ENCODE data around the gene HIPK2.

DNA sequence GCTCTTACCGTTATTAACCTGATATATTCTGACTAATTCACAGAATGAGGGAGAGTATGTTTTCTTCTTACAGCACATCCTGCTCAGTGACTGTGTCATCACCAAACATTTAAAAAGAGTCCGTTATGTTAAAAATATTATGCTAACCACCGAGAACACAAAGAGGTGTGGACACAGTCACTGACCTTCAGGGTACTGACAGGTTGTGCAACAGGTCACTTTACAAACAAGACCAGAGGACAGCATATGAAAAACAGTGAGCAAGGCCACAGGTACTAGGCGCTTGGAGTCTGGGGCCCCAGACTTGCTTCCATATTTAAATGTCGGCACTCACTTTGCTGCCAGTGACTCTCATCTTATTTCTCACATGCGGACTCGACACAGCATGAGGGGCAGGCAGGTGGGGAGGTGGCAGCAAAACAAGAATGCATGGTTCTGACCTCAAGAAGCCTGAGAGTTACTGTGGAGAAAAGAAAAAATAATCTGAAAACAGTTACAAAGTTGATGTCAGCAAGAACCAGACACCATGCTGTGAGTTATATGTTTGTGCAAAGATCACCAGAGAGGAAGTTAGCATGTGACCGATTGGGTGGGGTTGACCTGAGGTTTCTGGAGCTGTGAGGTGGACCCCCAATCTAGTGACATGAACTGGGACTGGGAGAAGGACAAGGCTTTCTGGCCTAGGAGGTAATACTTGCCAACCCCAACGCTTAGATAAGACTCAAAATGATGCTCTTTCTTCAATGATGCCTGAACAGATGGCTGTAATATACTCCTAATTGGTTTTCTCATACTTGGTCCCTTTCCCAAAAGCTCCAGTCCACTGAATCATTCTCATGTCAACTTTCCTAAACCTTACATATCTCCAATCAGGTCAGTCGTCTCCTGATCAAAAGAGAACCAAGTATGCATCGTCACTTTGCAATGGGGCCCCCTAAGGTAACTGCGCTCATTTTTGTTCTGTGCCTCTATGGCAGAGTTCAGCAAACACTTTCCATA is 102.4 kb downstream of the HIPK2 start:
- TF ChIP-seq, protein P1, sequence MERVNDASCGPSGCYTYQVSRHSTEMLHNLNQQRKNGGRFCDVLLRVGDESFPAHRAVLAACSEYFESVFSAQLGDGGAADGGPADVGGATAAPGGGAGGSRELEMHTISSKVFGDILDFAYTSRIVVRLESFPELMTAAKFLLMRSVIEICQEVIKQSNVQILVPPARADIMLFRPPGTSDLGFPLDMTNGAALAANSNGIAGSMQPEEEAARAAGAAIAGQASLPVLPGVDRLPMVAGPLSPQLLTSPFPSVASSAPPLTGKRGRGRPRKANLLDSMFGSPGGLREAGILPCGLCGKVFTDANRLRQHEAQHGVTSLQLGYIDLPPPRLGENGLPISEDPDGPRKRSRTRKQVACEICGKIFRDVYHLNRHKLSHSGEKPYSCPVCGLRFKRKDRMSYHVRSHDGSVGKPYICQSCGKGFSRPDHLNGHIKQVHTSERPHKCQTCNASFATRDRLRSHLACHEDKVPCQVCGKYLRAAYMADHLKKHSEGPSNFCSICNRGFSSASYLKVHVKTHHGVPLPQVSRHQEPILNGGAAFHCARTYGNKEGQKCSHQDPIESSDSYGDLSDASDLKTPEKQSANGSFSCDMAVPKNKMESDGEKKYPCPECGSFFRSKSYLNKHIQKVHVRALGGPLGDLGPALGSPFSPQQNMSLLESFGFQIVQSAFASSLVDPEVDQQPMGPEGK (CRISPR knock-in tag; IDR thresholded peaks at IDR 0.05; ENCODE audit: borderline replicate concordance) = no peak
- TF ChIP-seq, protein P2, sequence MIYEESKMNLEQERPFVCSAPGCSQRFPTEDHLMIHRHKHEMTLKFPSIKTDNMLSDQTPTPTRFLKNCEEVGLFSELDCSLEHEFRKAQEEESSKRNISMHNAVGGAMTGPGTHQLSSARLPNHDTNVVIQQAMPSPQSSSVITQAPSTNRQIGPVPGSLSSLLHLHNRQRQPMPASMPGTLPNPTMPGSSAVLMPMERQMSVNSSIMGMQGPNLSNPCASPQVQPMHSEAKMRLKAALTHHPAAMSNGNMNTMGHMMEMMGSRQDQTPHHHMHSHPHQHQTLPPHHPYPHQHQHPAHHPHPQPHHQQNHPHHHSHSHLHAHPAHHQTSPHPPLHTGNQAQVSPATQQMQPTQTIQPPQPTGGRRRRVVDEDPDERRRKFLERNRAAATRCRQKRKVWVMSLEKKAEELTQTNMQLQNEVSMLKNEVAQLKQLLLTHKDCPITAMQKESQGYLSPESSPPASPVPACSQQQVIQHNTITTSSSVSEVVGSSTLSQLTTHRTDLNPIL (CRISPR knock-in tag; IDR thresholded peaks at IDR 0.05; ENCODE audit: low read depth) = no peak
- no peak for TF ChIP-seq TCF4 (CRISPR knock-in tag; IDR thresholded peaks at IDR 0.05; ENCODE audit: borderline replicate concordance)
- TF ChIP-seq, protein P3, sequence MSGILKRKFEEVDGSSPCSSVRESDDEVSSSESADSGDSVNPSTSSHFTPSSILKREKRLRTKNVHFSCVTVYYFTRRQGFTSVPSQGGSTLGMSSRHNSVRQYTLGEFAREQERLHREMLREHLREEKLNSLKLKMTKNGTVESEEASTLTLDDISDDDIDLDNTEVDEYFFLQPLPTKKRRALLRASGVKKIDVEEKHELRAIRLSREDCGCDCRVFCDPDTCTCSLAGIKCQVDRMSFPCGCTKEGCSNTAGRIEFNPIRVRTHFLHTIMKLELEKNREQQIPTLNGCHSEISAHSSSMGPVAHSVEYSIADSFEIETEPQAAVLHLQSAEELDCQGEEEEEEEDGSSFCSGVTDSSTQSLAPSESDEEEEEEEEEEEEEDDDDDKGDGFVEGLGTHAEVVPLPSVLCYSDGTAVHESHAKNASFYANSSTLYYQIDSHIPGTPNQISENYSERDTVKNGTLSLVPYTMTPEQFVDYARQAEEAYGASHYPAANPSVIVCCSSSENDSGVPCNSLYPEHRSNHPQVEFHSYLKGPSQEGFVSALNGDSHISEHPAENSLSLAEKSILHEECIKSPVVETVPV (CRISPR knock-in tag; IDR thresholded peaks at IDR 0.05) = no peak
- no peak for TF ChIP-seq OSR1 (CRISPR knock-in tag; IDR thresholded peaks at IDR 0.05)
- TF ChIP-seq, protein P4, sequence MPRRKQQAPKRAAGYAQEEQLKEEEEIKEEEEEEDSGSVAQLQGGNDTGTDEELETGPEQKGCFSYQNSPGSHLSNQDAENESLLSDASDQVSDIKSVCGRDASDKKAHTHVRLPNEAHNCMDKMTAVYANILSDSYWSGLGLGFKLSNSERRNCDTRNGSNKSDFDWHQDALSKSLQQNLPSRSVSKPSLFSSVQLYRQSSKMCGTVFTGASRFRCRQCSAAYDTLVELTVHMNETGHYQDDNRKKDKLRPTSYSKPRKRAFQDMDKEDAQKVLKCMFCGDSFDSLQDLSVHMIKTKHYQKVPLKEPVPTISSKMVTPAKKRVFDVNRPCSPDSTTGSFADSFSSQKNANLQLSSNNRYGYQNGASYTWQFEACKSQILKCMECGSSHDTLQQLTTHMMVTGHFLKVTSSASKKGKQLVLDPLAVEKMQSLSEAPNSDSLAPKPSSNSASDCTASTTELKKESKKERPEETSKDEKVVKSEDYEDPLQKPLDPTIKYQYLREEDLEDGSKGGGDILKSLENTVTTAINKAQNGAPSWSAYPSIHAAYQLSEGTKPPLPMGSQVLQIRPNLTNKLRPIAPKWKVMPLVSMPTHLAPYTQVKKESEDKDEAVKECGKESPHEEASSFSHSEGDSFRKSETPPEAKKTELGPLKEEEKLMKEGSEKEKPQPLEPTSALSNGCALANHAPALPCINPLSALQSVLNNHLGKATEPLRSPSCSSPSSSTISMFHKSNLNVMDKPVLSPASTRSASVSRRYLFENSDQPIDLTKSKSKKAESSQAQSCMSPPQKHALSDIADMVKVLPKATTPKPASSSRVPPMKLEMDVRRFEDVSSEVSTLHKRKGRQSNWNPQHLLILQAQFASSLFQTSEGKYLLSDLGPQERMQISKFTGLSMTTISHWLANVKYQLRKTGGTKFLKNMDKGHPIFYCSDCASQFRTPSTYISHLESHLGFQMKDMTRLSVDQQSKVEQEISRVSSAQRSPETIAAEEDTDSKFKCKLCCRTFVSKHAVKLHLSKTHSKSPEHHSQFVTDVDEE (CRISPR knock-in tag; IDR thresholded peaks at IDR 0.05) = no peak
- no peak for TF ChIP-seq ZNF565 (CRISPR knock-in tag; conservative IDR thresholded peaks at IDR 0.05; ENCODE audit: low read depth)
- TF ChIP-seq TOX (CRISPR knock-in tag; IDR thresholded peaks at IDR 0.05; ENCODE audit: borderline replicate concordance) = no peak
- TF ChIP-seq RARB (CRISPR knock-in tag; IDR thresholded peaks at IDR 0.05) = no peak
